Activated T-cell treated with anti-CD3 and anti-CD28 coated beads, Interleukin-2, amount 50 U/mL, for 48 hours (primary cell): Measurements from ENCODE around the gene CDK13.

Experiments
- DNase-seq, 2 experiments: peaks; one replicate each; pipeline ENCODE4 v3.0.0-alpha.2; 2020

CDK13 gene

GRCh38 chr7:39950473-39951225 lies 593 bp downstream of the CDK13 start:
- DNase-seq: peak; percentile 57 to 66

- peak; percentile 77 to 81 for DNase-seq
These were observed 1.5 kb downstream of the CDK13 start for GRCh38 chr7:39951226-39952194.

GRCh38 chr7:39952374-39952773 lies 2.3 kb downstream of the CDK13 start:
- no peak for DNase-seq

- DNase-seq: no peak
These were observed 2.7 kb downstream of the CDK13 start for GRCh38 chr7:39952803-39953202.

- no peak for DNase-seq
These were observed 4.6 kb downstream of the CDK13 start for GRCh38 chr7:39954694-39955093.

GRCh38 chr7:39958038-39958437 lies 8.0 kb downstream of the CDK13 start:
- no peak for DNase-seq

GRCh38 chr7:39967406-39968161 lies 17.5 kb downstream of the CDK13 start:
- DNase-seq: no peak

GRCh38 chr7:39969431-39969830 lies 19.4 kb downstream of the CDK13 start:
- no peak for DNase-seq

- DNase-seq: no peak
These were observed 21.9 kb downstream of the CDK13 start for GRCh38 chr7:39971924-39972323.

- DNase-seq: no peak
These were observed 23.7 kb downstream of the CDK13 start for GRCh38 chr7:39973801-39974200.

- no peak for DNase-seq
These were observed 28.3 kb downstream of the CDK13 start for GRCh38 chr7:39978230-39978934.

GRCh38 chr7:39979406-39980073 lies 29.5 kb downstream of the CDK13 start:
- DNase-seq: no peak

GRCh38 chr7:39985398-39985918 lies 35.4 kb downstream of the CDK13 start:
- no peak for DNase-seq

- DNase-seq: no peak
These were observed 37.7 kb downstream of the CDK13 start for GRCh38 chr7:39987641-39988347.

- no peak for DNase-seq
These were observed 50.8 kb downstream of the CDK13 start for GRCh38 chr7:40000734-40001315.

GRCh38 chr7:40001649-40002048 lies 51.6 kb downstream of the CDK13 start:
- DNase-seq: no peak

- DNase-seq: no peak
These were observed 53.5 kb downstream of the CDK13 start for GRCh38 chr7:40003597-40003996.

GRCh38 chr7:40008223-40008815 lies 58.3 kb downstream of the CDK13 start:
- DNase-seq: no peak

GRCh38 chr7:40009301-40009700 lies 59.2 kb downstream of the CDK13 start:
- no peak for DNase-seq

- DNase-seq: no peak
These were observed 64.3 kb downstream of the CDK13 start for GRCh38 chr7:40014376-40014775.
